ENCODE results near the gene PIP4K2A. TPM values are rescaled to one million over a fixed set of nuclear protein-coding genes. Genes with fewer than 3 reads are reported as not detected.

The PIP4K2A gene
- total RNA-seq, 2 donors from 2014 or later: 87.7 to 137 TPM

DNA sequence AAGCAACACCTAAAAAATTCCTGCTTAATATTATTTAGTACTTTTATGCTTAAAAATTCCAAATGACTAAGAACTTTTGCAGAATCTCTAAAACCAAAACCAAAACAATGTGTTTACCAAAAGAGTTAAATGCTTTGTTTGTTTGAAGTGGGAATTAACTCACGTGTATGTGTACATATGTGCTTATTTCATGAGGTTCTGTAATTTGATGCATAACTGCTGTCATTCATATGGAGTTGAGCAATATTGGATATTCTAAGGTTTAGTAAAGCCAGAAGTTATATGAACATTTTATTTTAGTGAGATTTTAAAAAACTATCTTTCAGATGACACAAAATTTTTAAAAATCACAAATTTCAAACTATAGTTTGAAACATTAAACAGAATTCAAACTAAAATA lies 157.1 kb downstream of the PIP4K2A start:
- no peak for DNase-seq (ENCODE audit: low spot score in 2 of 2)
- Mint-ChIP-seq H3K27ac (no peak overlapping the region), H3K36me3 (no peaks in the 10 kb centered on the region), H3K9me3 (no peaks in the 10 kb centered on the region)
- no peak for ATAC-seq

DNA sequence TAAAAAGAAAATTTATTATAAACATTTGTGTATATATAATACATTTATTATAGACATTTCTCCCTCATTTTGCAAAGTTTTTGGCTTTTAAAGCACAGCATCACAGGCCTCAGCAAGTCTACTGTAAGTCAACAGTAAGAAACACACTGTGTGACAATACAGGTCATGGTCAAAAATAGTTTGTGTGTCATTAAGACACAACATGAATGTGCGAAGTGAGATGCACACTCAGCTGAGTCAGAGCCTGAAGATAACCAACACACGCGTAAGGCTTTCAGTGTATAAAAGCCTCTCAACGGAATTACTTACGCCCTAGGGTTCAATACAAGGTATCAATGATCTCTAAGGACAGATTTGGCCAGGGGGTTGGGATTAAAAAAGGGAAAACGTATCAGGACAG lies 157.6 kb downstream of the PIP4K2A start:
- no peak for ATAC-seq
- DNase-seq (ENCODE audit: low spot score in 2 of 2): no peak
- H3K27ac Mint-ChIP-seq: no peak overlapping the region
- H3K9me3 Mint-ChIP-seq: no peaks in the 10 kb centered on the region
- no peaks in the 10 kb centered on the region for H3K36me3 Mint-ChIP-seq

DNA sequence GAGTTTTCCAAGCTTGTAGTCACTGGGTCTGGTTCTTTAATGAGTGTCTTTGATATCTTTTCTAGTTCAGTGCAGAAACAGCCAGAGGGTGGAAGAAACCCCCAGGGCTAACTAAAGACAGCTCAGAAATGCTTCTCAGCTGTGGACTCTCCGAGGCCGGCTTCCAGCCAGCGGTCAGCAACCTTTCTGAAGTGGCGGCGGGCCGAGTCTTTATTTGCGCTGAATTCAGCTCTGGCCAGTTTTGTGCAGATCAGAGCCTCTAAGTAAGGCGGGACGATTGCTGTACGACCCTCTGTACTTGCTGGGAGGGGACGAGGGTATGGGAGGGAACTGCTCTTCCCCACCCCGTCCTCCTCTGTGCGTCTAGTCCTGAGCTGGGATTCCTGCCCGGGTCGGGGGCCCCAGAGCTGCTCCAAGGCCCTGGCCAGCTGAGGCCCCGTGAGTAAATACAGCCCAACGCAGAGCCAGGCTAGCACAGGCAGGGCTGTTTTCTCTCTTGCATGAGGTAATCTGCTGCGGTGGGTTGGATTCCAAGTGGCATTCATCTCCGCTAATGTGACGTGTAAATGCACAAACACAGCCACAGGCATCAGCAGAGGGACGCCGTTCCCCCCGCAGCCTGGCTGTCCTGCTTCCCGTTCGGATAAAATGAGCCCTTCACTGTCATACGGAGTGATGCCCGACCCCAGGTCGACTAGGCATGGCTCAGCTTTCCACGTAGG lies 159.8 kb downstream of the PIP4K2A start:
- no peak for DNase-seq (ENCODE audit: low spot score in 2 of 2)
- Mint-ChIP-seq H3K9me3 (no peaks in the 10 kb centered on the region), H3K27ac (peak overlapping the region in 1 of 2 donors; percentile 9), H3K36me3 (peaks cover 0 to 6% of the 10 kb centered on the region in 2 donors)
- no peak for ATAC-seq

DNA sequence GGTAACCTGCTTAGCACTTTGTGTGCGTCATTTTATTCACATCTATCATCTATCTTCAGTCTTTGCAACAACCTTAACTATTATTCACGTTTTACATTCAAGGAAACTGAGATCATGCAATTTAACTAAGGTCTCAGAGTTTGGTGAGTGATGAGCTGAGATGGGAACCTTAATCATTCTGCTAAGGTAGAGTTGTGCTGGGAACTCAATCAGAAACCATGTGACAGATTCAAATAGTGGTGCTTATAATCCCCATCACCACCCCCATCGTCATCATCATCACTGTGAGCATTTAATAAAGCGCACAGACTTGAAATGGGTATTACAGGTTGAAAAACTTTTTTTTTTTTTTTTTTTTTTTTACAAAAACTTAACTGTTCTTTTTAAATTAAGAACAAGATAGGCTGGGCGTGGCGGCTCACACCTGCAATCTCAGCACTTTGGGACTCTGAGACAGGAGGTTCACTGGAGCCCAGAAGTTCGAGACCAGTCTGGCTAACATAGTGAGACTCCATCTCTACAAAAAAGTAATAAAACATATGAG lies 160.9 kb downstream of the PIP4K2A start:
- Mint-ChIP-seq H3K27ac (peak overlapping the region in 1 of 2 donors; percentile 50), H3K36me3 (peaks cover 0 to 11% of the 10 kb centered on the region in 2 donors), H3K9me3 (no peaks in the 10 kb centered on the region)
- no peak for DNase-seq (ENCODE audit: low spot score in 2 of 2)
- ATAC-seq: no peak

DNA sequence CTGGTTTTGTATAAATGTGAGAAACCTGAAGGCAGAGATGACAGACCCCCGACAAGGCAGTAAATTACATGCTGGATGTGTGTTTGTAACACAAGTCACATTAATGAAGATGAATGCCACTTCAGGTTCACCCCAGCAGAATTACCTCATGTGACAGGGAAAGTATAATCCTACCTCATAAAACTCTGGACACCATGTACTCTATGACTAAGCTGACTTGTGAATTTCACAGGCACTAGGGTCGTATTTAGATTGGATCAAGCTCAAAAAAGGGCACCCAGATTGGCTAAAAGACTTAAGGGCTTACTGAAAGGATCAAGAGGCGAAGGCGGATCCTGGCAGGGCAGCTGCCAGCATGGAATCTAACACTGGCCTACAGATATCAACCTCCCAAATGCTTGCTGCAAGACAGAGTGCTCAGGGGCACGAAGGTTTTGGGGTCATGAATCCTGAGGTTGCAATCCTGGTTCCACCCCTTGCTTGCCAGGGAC lies 161.4 kb downstream of the PIP4K2A start:
- Mint-ChIP-seq H3K27ac (no peak overlapping the region), H3K36me3 (peaks cover 2 to 11% of the 10 kb centered on the region in 2 donors), H3K9me3 (no peaks in the 10 kb centered on the region)
- no peak for DNase-seq (ENCODE audit: low spot score in 2 of 2)
- ATAC-seq: no peak

DNA sequence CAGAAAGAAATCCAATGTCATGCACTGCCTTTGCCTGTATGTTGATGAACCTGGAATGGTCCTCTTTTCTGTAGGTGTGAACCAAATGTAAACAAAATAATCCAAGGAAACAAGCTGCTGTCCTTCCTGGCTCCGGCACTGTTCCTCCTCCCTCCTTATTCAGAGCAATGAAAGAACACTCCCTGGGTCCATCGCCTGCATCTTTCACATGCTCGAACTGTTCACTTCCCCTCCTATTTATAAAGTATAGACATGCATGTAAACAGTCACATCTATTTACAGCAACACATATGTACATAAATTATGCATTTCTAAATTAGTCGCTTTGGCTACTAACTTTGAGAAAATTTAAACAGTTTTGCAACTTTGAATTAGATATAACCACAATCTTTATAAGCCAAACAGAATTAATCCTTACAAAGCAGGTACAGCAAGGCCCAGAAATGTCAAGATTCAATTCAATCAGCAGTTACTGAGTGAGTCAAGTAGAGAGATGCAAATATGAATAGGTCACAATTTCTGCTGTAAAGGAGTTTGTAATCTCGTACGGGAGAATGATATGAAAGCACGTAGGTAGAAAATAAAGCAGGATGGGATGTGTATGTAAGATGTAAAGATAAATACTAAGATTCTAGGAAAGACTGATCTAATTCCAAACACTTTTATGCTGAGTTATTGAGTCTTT lies 162.6 kb downstream of the PIP4K2A start:
- H3K27ac Mint-ChIP-seq: peak overlapping the region in 1 of 2 donors; percentile 12
- H3K9me3 Mint-ChIP-seq: no peaks in the 10 kb centered on the region
- H3K36me3 Mint-ChIP-seq: peaks cover 8 to 11% of the 10 kb centered on the region in 2 donors
- ATAC-seq (no peak), DNase-seq (ENCODE audit: low spot score in 2 of 2) (no peak)

DNA sequence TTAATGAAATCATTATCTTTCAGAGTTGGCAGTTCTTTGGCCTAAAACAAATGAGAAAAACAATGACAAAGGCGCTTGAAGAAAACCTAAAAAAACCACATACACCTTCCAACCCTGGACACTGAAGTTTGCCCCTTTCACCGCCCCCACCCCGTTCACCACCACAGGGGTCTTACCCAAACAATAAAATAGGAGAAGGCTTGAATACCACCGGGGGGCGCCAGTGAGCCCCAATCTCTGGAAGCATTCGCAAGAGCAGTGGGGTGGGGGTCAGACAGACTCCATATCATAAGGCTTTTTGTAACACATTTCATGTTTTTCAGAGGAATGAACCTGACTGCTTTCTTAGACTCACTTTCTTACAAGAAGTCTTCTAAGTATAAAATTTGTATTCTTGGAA lies 163.6 kb downstream of the PIP4K2A start:
- DNase-seq (ENCODE audit: low spot score in 2 of 2): peak in 1 of 2 donors; percentile 69
- ATAC-seq: peak in 1 of 2 donors; percentile 40
- H3K27ac Mint-ChIP-seq: peak overlapping the region in 1 of 2 donors; percentile 61
- H3K36me3 Mint-ChIP-seq: peaks cover 11 to 13% of the 10 kb centered on the region in 2 donors
- H3K9me3 Mint-ChIP-seq: no peaks in the 10 kb centered on the region

DNA sequence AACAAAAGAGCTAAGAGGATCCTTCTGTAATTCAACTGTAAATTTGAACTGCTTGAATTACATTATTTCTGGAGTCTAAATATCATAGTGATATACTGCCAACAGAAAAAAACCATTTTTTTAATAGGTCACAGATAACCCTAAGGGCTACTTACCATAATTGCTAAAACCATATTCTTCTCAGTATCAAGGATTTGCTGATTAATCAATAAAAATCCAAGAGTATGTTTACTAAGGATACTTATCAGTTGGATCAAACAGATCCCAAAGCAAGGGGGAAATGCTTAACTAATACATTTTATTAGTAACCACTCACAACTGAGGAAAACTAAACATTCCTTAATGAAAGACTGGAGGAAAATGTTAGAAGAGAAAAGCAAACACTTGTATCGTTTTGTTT lies 166.0 kb downstream of the PIP4K2A start:
- Mint-ChIP-seq H3K36me3 (peaks cover 11 to 14% of the 10 kb centered on the region in 2 donors), H3K9me3 (no peaks in the 10 kb centered on the region), H3K27ac (no peak overlapping the region)
- DNase-seq (ENCODE audit: low spot score in 2 of 2) (no peak), ATAC-seq (no peak)

DNA sequence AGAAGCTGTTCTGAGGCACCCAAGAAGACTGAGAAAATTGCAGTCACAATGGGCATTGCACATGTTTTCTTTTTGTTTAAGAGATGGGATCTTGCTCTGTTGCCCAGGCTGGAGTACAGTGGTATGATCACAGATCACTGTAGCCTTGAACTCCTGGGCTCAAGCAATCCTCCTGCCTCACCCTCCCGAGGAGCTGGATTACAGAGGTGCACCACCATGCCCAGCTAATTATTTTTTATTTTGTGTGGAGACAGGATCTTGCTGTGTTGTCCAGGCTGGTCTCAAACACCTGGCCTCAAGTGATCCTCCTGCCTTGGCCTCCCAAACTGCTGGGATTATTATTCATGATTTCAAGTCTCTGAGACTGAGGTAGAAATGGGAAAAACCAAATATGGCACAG lies 168.7 kb downstream of the PIP4K2A start:
- no peak for ATAC-seq
- Mint-ChIP-seq H3K36me3 (peaks cover 16 to 24% of the 10 kb centered on the region in 2 donors), H3K27ac (no peak overlapping the region), H3K9me3 (no peaks in the 10 kb centered on the region)
- DNase-seq (ENCODE audit: low spot score in 2 of 2): no peak

DNA sequence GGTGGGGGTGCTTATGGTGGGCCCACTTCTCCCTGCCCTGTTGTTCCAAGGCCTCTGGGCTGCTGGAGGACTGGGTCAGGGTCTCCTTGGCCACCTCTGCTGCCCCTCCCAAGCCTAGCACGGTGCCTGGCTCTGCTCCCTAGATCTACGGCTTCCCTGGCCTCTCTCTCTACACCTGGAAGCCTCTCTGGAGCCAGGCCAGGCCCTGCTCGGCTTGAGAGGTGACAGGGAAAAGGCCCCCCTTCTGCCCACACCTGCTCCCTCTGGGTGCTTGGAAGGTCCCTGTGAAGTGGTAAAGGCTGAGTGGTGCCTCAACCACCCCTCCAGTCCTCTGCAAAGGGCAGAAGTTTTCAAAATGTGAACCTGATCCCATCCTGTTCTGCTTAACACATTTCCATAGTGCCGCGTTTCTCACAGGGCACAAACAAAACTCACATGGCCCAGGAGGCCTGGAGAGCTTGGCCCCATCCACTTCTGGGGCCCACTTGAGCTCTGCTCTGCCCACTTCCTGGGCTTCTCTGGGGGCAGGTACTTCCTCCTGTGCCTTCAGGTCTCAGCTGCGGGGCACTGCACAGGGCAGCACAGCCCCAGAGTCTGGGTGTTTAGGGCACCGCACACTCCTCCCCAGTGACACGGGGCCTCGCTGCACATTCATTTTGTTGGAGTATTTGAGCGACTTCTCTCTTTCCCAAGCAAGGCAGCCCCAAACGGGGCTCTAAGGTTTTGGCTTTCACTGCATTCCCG lies 169.9 kb downstream of the PIP4K2A start:
- peaks cover 20 to 27% of the 10 kb centered on the region in 2 donors for H3K36me3 Mint-ChIP-seq
- no peaks in the 10 kb centered on the region for H3K9me3 Mint-ChIP-seq
- H3K27ac Mint-ChIP-seq: peak overlapping the region; percentile 73 to 86
- ATAC-seq: peak in 1 of 2 donors; percentile 18
- DNase-seq (ENCODE audit: low spot score in 2 of 2): no peak

DNA sequence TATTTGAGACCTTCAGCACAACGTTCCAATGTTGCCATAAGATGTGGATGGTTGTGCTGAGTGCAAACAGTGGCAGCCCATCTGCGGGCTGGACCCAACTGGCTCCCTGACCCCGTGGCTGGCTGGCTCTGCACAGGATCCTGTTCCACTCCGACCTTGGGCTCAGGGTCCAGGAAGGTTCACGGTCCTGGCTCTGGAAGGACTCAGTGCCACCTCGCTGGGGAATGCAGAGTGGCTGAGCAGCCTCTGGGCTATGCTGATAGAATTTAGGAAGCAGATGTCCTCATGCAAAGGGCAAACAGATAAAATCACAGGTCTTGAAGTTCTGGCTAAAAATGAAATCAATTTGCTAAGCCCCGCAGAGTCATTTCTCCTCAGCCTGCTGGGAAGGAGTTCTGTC lies 171.6 kb downstream of the PIP4K2A start:
- Mint-ChIP-seq H3K27ac (peak overlapping the region in 1 of 2 donors; percentile 1), H3K36me3 (peaks cover 33 to 38% of the 10 kb centered on the region in 2 donors), H3K9me3 (no peaks in the 10 kb centered on the region)
- DNase-seq (ENCODE audit: low spot score in 2 of 2) (no peak), ATAC-seq (no peak)

DNA sequence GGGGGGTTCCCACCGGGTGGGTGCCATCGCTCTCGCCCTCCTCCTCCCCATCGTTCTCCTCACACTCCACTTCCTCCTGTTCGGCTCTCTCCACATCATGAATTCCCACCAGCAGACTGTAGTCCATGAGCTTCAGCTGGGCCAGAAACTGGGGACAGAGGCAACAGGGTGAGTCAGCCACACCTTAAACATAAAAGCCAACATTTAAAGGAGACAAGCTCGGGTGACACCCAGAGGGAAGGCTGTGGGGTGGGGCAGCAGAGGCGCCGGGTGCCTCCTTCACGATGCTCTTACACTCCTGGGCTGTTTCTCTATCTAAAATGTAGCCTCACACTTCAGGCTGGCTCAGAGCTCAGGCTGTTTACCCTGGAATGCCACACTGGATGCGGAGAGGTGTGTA lies 172.5 kb downstream of the PIP4K2A start:
- ATAC-seq (no peak), DNase-seq (ENCODE audit: low spot score in 2 of 2) (no peak)
- Mint-ChIP-seq H3K9me3 (peaks cover 0 to 2% of the 10 kb centered on the region in 2 donors), H3K36me3 (peaks cover 39 to 42% of the 10 kb centered on the region in 2 donors), H3K27ac (peak overlapping the region; percentile 38 to 41)

DNA sequence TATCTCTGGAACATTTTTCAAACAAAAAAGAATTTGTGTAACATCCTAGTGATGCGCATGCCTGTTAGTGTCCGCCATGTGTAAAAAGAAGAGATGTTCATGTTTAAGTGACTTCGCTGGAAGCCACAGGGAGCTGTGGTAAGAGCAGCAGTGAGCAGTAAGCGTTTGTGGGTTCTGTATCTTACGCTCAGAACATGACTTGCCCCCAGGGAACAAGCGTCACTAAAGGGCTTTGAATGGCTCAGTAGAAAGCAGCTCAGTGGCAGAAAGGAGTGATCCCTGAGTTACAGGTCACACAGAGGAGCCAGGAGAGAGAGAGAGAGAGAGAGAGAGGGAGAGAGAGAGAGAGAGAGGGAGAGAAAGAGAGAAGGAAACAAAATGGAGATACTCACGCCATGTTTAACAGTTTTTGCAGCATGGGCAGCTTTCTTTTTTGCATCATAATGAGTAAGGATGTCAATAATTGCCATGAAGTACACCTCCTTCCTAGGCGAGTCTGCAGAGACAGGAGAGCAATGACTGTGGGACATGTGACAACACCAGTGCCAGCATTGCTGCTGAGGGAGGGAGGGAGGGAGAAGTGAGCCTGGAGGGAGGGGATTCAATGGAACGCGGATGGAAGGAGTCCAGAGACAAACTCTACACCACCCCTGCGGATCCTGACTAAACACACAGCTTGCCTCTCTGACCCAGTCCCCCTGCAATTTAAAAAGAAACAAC lies 174.6 kb downstream of the PIP4K2A start:
- ATAC-seq (no peak), DNase-seq (ENCODE audit: low spot score in 2 of 2) (no peak)
- H3K36me3 Mint-ChIP-seq: peaks cover 55 to 61% of the 10 kb centered on the region in 2 donors
- H3K27ac Mint-ChIP-seq: peak overlapping the region in 1 of 2 donors; percentile 81
- H3K9me3 Mint-ChIP-seq: peaks cover 0 to 5% of the 10 kb centered on the region in 2 donors

DNA sequence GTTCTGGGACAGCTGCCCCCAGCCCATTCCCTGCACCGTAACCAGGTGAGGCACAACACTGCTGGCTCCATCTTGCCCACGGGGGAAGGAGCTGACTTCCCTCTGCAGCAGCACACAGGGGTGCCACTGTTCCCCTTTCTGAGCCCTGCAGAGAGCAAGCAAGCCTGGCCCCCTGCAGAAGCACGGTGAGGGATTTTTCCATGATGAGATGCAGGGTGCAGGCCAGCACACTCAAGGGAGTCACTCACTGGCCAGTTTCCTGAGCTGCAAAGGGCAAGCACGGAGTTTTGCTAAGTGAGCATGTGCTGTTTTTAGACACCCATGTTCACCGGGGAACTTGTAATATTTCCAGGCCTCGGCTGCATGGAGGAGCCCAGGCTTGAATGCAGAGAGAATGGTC lies 176.6 kb downstream of the PIP4K2A start:
- ATAC-seq: no peak
- peaks cover 0 to 5% of the 10 kb centered on the region in 2 donors for H3K9me3 Mint-ChIP-seq
- no peak overlapping the region for H3K27ac Mint-ChIP-seq
- peaks cover 62 to 76% of the 10 kb centered on the region in 2 donors for H3K36me3 Mint-ChIP-seq
- DNase-seq (ENCODE audit: low spot score in 2 of 2): no peak

DNA sequence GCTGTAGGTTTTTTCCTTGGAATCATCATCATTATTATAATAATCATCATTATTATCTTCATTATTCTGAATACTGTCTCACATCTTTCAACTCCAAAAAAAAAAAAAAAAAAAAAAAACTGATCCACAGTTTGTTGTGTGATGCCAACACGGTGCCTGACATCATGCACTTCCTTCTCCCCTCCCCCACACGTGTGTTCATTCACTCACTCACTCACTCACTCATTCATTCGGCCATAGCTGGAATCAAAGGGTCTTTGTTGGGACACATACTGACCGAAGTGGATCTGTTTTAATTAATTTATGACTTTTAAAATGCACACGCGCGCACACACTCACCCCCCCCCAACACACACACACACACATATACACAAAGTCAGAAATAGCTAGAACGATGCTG lies 177.8 kb downstream of the PIP4K2A start:
- H3K27ac Mint-ChIP-seq: peak overlapping the region in 1 of 2 donors; percentile 63
- no peak for DNase-seq (ENCODE audit: low spot score in 2 of 2)

More for the DNA sequence above, 177.8 kb downstream of the PIP4K2A start:
- peaks cover 57 to 74% of the 10 kb centered on the region in 2 donors for H3K36me3 Mint-ChIP-seq
- H3K9me3 Mint-ChIP-seq: peaks cover 0 to 8% of the 10 kb centered on the region in 2 donors
- no peak for ATAC-seq

All from activated naive CD4-positive, alpha-beta T cell treated with anti-CD3 and anti-CD28 coated beads, Interleukin-2, amount 50 U/mL, for 72 hours (primary cell).